ENCODE measurements around the gene MANBA. TPM values are rescaled to one million over a fixed set of nuclear protein-coding genes. Genes with fewer than 3 reads are reported as not detected.

The MANBA gene
- total RNA-seq, 1 experiment from 2014 or later: 21.4 TPM

GRCh38 chr4:102791318-102791835 is 30.6 kb upstream of the MANBA start:
- Histone ChIP-seq H2AFZ (ENCODE audit: low read length) (no peak overlapping the region), H2BK12ac (ENCODE audit: insufficient read length, low read depth, low read length) (no peak overlapping the region), H4K8ac (replicated peaks; ENCODE audit: insufficient read length, low read depth, low read length) (no peak overlapping the region), H2BK20ac (ENCODE audit: low read depth, low read length, poor library complexity, severe bottlenecking) (no peak overlapping the region), H3K27me3 (ENCODE audit: insufficient read depth, low read length) (no peaks in the 10 kb centered on the region), H2BK120ac (ENCODE audit: low read depth, low read length, poor library complexity, severe bottlenecking) (no peak overlapping the region), H4K91ac (ENCODE audit: insufficient read length, low read depth, low read length) (no peak overlapping the region), H3K79me1 (ENCODE audit: insufficient read depth, low read depth, low read length, poor library complexity, severe bottlenecking) (no peaks in the 10 kb centered on the region), H3K14ac (ENCODE audit: insufficient read depth, low read length) (no peak overlapping the region), H3T11ph (ENCODE audit: low read length) (no peak overlapping the region), H2BK5ac (ENCODE audit: insufficient read length, low read length) (no peak overlapping the region), H3K9ac (ENCODE audit: extremely low read depth, insufficient read length, low read length) (no peak overlapping the region), H4K20me1 (ENCODE audit: control insufficient read depth, insufficient read depth, insufficient read length) (no peaks in the 10 kb centered on the region), H2BK15ac (ENCODE audit: low read depth, low read length) (no peak overlapping the region), H3K23me2 (ENCODE audit: insufficient read length, low read depth, low read length, poor library complexity, severe bottlenecking) (no peaks in the 10 kb centered on the region), H3K9me3 (ENCODE audit: control insufficient read depth, low read depth, low read length) (no peaks in the 10 kb centered on the region), H3K4me1 (ENCODE audit: insufficient read depth, low read length) (no peaks in the 10 kb centered on the region), H4K5ac (ENCODE audit: insufficient read length, low read depth, low read length) (no peak overlapping the region), H3K23ac (ENCODE audit: insufficient read length, low read depth, low read length) (no peak overlapping the region), H3K79me2 (ENCODE audit: insufficient read depth, low read length) (no peaks in the 10 kb centered on the region), H3K27ac (ENCODE audit: insufficient read length, low read depth, low read length) (no peak overlapping the region), H3K18ac (ENCODE audit: insufficient read length, low read depth, low read length) (no peak overlapping the region), H3K4me2 (ENCODE audit: insufficient read depth, insufficient read length, low read length) (no peak overlapping the region), H3K56ac (ENCODE audit: insufficient read length, low read depth, low read length) (no peak overlapping the region), H3K4ac (ENCODE audit: low read depth, low read length) (no peak overlapping the region), H2AK5ac (ENCODE audit: insufficient read length, low read length) (no peak overlapping the region)
- H3K4me1 Mint-ChIP-seq: peaks cover 16 to 18% of the 10 kb centered on the region in 2 experiments
- TF ChIP-seq CTCF (conservative IDR thresholded peaks at IDR 0.05): no peak
- no peak overlapping the region for H3K4me3 Mint-ChIP-seq
- no peaks in the 10 kb centered on the region for H3K27me3 Mint-ChIP-seq (ENCODE audit: low read depth)
- DNase-seq: no peak
- H3K27ac Mint-ChIP-seq: peak overlapping the region in 1 of 3 experiments; percentile 40; a peak in 1 of 7 replicates
- no peaks in the 10 kb centered on the region; a peak in 1 of 5 replicates for H3K9me3 Mint-ChIP-seq
- H3K36me3 Mint-ChIP-seq (ENCODE audit: insufficient read depth in 1 of 3, low read depth in 3 of 3): peaks cover 17 to 23% (median 17%) of the 10 kb centered on the region in 3 experiments; a peak in 6 of 7 replicates
- WGBS (ENCODE audit: extremely low coverage, insufficient read length, low lambda C conversion rate): no CpG with 5 or more reads among the region's 7 CpGs
